Adrenal gland (tissue), 12 donors: Measurements from ENCODE around the gene CTTN. TPM values are rescaled to one million over a fixed set of nuclear protein-coding genes. Genes with fewer than 3 reads are reported as not detected.

Experiments used
- polyA plus RNA-seq, 3 donors: library from polyadenylated mRNA; stranded (reverse); fragments of 200-250 nt in 2 of 3; fragments of 350-450 nt in 1 of 3; fragmentation: Illumina TruSeq in 1 of 3; extraction: RNeasy Lipid Tissue Mini Kit (QIAGEN cat#74804) in 1 of 3; gene quantifications; one replicate each; pipeline ENCODE4 v1.2.3, GENCODE V29; 2013 to 2014
- total RNA-seq, 9 donors: library from RNA; depleted of rRNA in 4 of 9; stranded (reverse); fragments of >200 nt in 4 of 9; fragments of 120-200 nt in 1 of 9; fragmentation: NEBNext Ultra II Directional in 1 of 9; extraction: Animal tissue kit (Norgen Biotek cat#: 25700) in 1 of 9; gene quantifications; one replicate each; pipeline versions ENCODE4 v1.1.0 to v1.2.4, GENCODE V29; 2013 to 2023
- donor health status: healthy with polysubstance abuse.
- donor health status: Bipolar disorder and iron deficiency.
- donor health status: DM: yes; HTN: yes; CAD: no.
- donor health status: DM: no; HTN: no; CAD: no.
- donor health status: DM: no; HTN: no; CAD: no.
- donor health status: DM: yes; HTN: yes; CAD: no.

CTTN gene
- total and polyA plus RNA-seq, 12 donors: 157 to 419 (median 266) TPM

Other genes with a start within 250 kb of the CTTN start
- gene FADD, start 195.2 kb upstream of the CTTN start, total RNA-seq: 10 to 100 TPM; 15.7 to 37.9 (median 26.7) TPM
- gene FADD, start 195.2 kb upstream of the CTTN start, polyA plus RNA-seq: 10 to 100 TPM in 1 of 3 donors, 1 to 10 TPM in 2; 8.9 to 34.0 (median 9.2) TPM
- 10 to 100 TPM; 25.8 to 58.6 (median 38.5) TPM for gene PPFIA1, start 127.8 kb upstream of the CTTN start, total RNA-seq
- gene PPFIA1, start 127.8 kb upstream of the CTTN start, polyA plus RNA-seq: 10 to 100 TPM; 28.9 to 33.1 (median 32.9) TPM